Tibial artery (tissue), 4 donors: Measurements from ENCODE around the gene MIDN.

Source experiments
- DNase-seq, 2 donors: peaks; one replicate each; pipeline ENCODE4 v3.0.0-alpha.2; 2019
- H3K27ac ChIP-seq, 2 donors: fragments of 200-600 bp; sonication (generic) in 1 of 2; 1 replicate in 1 of 2; 2 replicates in 1 of 2; pipeline ENCODE4 v1.5.1; 2018 to 2019; ENCODE audit warnings: mild to moderate bottlenecking in 1 of 2
- H3K27me3 ChIP-seq, 2 donors: fragments of 200-600 bp; sonication (generic) in 1 of 2; one replicate each; pipeline versions ENCODE4 v1.5.1 to v1.6.0; 2016 to 2019
- H3K36me3 ChIP-seq, 3 donors: fragments of 200-600 bp; sonication (generic) in 2 of 3; one replicate each; pipeline ENCODE4 v1.5.1; 2016 to 2019; ENCODE audit warnings: mild to moderate bottlenecking in 2 of 3
- H3K4me1 ChIP-seq, 4 donors: fragments of 200-600 bp; sonication (generic) in 2 of 4; 1 replicate in 3 of 4; 2 replicates in 1 of 4; pipeline ENCODE4 v1.5.1; 2016 to 2019
- H3K4me3 ChIP-seq, 2 donors: fragments of 200-600 bp; sonication (generic) in 1 of 2; 1 replicate in 1 of 2; 2 replicates in 1 of 2; pipeline ENCODE4 v1.5.1; 2018 to 2019; ENCODE audit warnings: mild to moderate bottlenecking in 2 of 2
- H3K9me3 ChIP-seq, 3 donors: fragments of 200-600 bp; sonication (generic) in 1 of 3; one replicate each; pipeline ENCODE4 v1.5.1; 2016 to 2019
- intact Hi-C: fragments of 100-400 bp; cut with DNase I; formaldehyde crosslinking; loops from one replicate; pipeline ENCODE4 v1.15.0; 2023; ENCODE audit warnings: low total_unique reads
- TF ChIP-seq, protein P1 (sequence below), 2 experiments: fragments of 200-600 bp in 1 of 2; fragments of 450-650 bp in 1 of 2; IDR thresholded peaks; one replicate each; pipeline ENCODE4 v1.5.1; 2017 to 2019; ENCODE audit warnings: antibody characterized with exemption in 2 of 2, mild to moderate bottlenecking in 1 of 2, moderate library complexity in 1 of 2

The MIDN gene

GRCh38 chr19:1229924-1230782, 18.2 kb upstream of the MIDN start:
- Histone ChIP-seq H3K27me3 (no peaks in the 10 kb centered on the region), H3K9me3 (no peaks in the 10 kb centered on the region), H3K36me3 (peaks cover 22 to 37% (median 29%) of the 10 kb centered on the region in 3 donors), H3K4me3 (no peak overlapping the region), H3K27ac (no peak overlapping the region), H3K4me1 (peaks cover 0 to 11% (median 4%) of the 10 kb centered on the region in 4 donors)
- TF ChIP-seq, protein P1, sequence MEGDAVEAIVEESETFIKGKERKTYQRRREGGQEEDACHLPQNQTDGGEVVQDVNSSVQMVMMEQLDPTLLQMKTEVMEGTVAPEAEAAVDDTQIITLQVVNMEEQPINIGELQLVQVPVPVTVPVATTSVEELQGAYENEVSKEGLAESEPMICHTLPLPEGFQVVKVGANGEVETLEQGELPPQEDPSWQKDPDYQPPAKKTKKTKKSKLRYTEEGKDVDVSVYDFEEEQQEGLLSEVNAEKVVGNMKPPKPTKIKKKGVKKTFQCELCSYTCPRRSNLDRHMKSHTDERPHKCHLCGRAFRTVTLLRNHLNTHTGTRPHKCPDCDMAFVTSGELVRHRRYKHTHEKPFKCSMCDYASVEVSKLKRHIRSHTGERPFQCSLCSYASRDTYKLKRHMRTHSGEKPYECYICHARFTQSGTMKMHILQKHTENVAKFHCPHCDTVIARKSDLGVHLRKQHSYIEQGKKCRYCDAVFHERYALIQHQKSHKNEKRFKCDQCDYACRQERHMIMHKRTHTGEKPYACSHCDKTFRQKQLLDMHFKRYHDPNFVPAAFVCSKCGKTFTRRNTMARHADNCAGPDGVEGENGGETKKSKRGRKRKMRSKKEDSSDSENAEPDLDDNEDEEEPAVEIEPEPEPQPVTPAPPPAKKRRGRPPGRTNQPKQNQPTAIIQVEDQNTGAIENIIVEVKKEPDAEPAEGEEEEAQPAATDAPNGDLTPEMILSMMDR (IDR thresholded peaks at IDR 0.05): no peak
- no peak for DNase-seq
- intact Hi-C loops: no loop called here

DNA sequence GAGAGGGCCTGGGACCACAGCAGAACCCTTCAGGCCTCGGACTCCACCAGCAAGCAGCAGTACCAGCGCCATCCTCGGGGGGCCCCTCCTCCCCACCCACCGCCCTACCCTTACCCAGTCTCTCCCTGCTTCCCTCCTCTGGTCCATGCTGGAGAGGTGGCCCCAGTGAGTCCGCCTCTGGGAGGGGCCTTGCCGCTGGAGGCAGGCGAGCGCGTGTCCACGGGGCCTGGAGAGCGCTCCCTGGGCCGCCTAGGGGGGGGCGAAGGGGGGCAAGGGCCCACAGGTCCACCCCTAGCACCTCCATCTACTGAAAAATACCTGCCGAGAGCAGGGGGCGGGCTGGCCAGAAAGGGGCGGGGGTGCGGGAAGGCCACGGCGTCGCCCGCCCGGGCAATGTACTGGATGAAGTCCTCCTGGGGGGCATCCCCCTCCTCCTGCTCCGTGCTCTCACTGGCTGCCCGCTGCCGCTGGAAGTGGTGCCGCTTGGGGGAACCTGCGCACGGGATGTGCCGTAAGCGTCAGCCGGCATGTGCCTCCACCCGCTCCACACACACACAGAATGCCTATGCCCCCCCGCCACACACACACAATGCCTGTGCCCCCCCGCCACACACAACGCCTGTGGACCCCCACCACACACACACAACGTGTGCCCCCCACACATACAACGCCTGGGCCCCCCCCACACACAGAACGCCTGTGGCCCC, 17.4 kb upstream of the MIDN start:
- intact Hi-C loops: no loop called here
- DNase-seq: no peak
- peaks cover 0 to 11% (median 4%) of the 10 kb centered on the region in 4 donors for H3K4me1 ChIP-seq

GRCh38 chr19:1231729-1232637, 16.4 kb upstream of the MIDN start:
- DNase-seq: no peak
- intact Hi-C loops: no loop called here
- H3K27ac ChIP-seq: peak overlapping the region in 1 of 2 donors; percentile 43
- no peak overlapping the region for H3K4me3 ChIP-seq
- H3K36me3 ChIP-seq: peaks cover 10 to 18% (median 14%) of the 10 kb centered on the region in 3 donors
- peaks cover 0 to 19% (median 11%) of the 10 kb centered on the region in 4 donors for H3K4me1 ChIP-seq
- no peaks in the 10 kb centered on the region for H3K9me3 ChIP-seq
- peaks cover 0 to 6% of the 10 kb centered on the region in 2 donors for H3K27me3 ChIP-seq
- TF ChIP-seq, protein P1 (IDR thresholded peaks at IDR 0.05): no peak

More for the DNA sequence above, 17.4 kb upstream of the MIDN start:
- Histone ChIP-seq H3K4me3 (no peak overlapping the region), H3K36me3 (peaks cover 18 to 29% (median 23%) of the 10 kb centered on the region in 3 donors), H3K9me3 (no peaks in the 10 kb centered on the region), H3K27ac (no peak overlapping the region), H3K27me3 (no peaks in the 10 kb centered on the region)
- TF ChIP-seq, protein P1 (IDR thresholded peaks at IDR 0.05): no peak

- DNase-seq: no peak
- H3K9me3 ChIP-seq: no peaks in the 10 kb centered on the region
- peaks cover 0 to 25% (median 17%) of the 10 kb centered on the region in 4 donors for H3K4me1 ChIP-seq
- TF ChIP-seq, protein P1 (IDR thresholded peaks at IDR 0.05): no peak
- H3K27me3 ChIP-seq: peaks cover 0 to 11% of the 10 kb centered on the region in 2 donors
- peak overlapping the region in 1 of 2 donors; percentile 43 for H3K27ac ChIP-seq
- intact Hi-C loops: no loop called here
- H3K4me3 ChIP-seq: no peak overlapping the region
- H3K36me3 ChIP-seq: peaks cover 6 to 12% (median 7%) of the 10 kb centered on the region in 3 donors
Measured at GRCh38 chr19:1232652-1233072, 15.7 kb upstream of the MIDN start.

DNA sequence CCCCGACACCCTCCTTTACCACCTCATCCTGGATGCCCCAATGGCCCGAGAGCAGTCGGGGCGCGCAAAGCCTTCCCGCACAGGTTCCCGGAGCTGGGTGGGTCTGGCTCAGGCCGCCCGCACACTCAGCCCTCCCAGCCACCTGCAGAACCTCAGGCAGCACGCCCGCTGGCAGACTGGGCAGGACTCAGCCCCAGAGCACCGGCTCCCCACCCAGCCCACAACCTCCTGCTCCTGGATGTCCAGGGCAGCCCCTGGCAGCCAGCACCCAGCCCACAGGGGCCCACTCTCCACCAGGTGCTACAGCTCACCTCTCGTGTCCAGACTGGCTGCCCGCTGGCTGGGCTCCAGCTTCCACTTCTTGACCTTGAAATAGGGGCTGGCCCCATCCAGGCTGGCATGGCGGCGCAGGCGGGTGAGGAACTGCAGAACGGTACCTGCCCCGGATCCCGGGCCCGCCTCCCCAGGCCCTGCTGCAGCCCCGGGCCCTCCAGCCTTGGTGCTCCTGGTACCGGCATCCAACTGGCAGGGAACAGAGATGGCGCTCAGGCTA, 15.2 kb upstream of the MIDN start:
- peaks cover under 1 to 6% (median 1%) of the 10 kb centered on the region in 3 donors for H3K36me3 ChIP-seq
- peak overlapping the region in 1 of 2 donors; percentile 43 for H3K27ac ChIP-seq
- no peak for DNase-seq
- no peaks in the 10 kb centered on the region for H3K9me3 ChIP-seq
- H3K4me1 ChIP-seq: peaks cover 0 to 29% (median 19%) of the 10 kb centered on the region in 4 donors
- H3K27me3 ChIP-seq: peaks cover 0 to 11% of the 10 kb centered on the region in 2 donors
- intact Hi-C loops: no loop called here
- TF ChIP-seq, protein P1 (IDR thresholded peaks at IDR 0.05): no peak
- no peak overlapping the region for H3K4me3 ChIP-seq
